GM19099 (cell line): ENCODE measurements around the gene ANKRD34A.

ENCODE experiments used
- POLR2A ChIP-seq: IDR thresholded peaks from 3 replicates; pipeline ENCODE4 v1.6.1; 2011; ENCODE audit warnings: low read depth; ENCODE audit not compliant: insufficient read length; ENCODE audit errors: extremely low read depth

ANKRD34A gene

GRCh38 chr1:145980457-145980994 lies 16.2 kb upstream of the ANKRD34A start:
- no peak for TF ChIP-seq POLR2A

- no peak for TF ChIP-seq POLR2A
Measured at GRCh38 chr1:145979746-145980456, 15.5 kb upstream of the ANKRD34A start.

GRCh38 chr1:145978854-145979745 lies 14.7 kb upstream of the ANKRD34A start:
- no peak for TF ChIP-seq POLR2A

GRCh38 chr1:145978471-145978853 lies 14.1 kb upstream of the ANKRD34A start:
- no peak for TF ChIP-seq POLR2A

GRCh38 chr1:145977486-145978470 lies 13.4 kb upstream of the ANKRD34A start:
- TF ChIP-seq POLR2A = no peak

GRCh38 chr1:145977016-145977415 lies 12.6 kb upstream of the ANKRD34A start:
- TF ChIP-seq POLR2A = no peak

GRCh38 chr1:145975216-145975615 lies 10.8 kb upstream of the ANKRD34A start:
- TF ChIP-seq POLR2A = no peak

- TF ChIP-seq POLR2A = no peak
Measured at GRCh38 chr1:145974721-145975120, 10.3 kb upstream of the ANKRD34A start.

- TF ChIP-seq POLR2A = no peak
Measured at GRCh38 chr1:145972580-145972979, 8.2 kb upstream of the ANKRD34A start.

- TF ChIP-seq POLR2A = no peak
Measured at GRCh38 chr1:145967288-145967687, 2.9 kb upstream of the ANKRD34A start.

GRCh38 chr1:145965119-145965744 lies 857 bp upstream of the ANKRD34A start:
- TF ChIP-seq POLR2A = no peak

- no peak for TF ChIP-seq POLR2A
Measured at GRCh38 chr1:145963265-145964019, 933 bp downstream of the ANKRD34A start.
